ENCODE data around the gene MRPL19. TPM values are rescaled to one million over a fixed set of nuclear protein-coding genes. Genes with fewer than 3 reads are reported as not detected.

The MRPL19 gene
- total RNA-seq, 1 experiment from 2014 or later: 119 TPM

DNA sequence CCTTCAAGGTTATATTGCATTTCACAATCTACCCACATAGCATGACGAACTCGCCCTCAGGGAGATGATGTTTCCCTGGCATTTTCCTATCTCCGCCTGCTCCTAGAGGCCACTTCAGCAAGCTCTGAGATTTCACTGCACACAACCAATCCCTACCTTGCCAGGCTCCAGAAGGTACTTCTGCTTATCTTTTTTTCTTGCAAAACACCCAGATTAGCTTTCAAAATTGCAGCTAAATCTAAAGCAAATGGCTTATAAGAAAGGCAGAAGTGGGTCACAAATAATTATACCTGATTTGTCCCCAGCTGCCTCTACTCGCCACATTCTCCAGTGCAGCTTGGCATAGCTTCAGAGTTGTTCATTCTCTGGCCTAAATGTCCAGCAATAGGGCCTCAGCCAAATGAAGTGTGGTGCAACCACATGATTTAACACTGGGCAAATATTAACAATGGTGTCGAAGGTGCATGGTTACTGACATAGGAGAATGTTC lies 32.4 kb upstream of the MRPL19 start:
- no peak for DNase-seq (ENCODE audit: low read depth)

DNA sequence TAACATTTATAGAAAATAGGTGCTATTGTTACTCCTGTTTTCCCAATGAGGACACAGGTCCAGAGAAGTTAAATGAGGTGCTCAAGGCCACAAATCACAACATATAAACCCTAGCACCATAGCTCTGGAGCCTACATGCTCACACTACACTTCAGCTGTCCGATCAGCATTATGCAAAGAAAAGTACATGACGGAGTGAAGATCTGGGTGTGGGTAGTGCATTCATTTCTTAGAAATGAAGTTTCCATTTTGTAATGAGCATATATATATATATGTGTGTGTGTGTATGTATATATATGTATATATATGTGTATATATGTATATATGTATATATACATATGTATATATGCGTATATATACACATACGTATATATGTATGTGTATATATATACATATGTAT lies 30.2 kb upstream of the MRPL19 start:
- no peak for DNase-seq (ENCODE audit: low read depth)

GRCh38 chr2:75616933-75617332 lies 29.6 kb upstream of the MRPL19 start:
- no peak for DNase-seq (ENCODE audit: low read depth)

DNA sequence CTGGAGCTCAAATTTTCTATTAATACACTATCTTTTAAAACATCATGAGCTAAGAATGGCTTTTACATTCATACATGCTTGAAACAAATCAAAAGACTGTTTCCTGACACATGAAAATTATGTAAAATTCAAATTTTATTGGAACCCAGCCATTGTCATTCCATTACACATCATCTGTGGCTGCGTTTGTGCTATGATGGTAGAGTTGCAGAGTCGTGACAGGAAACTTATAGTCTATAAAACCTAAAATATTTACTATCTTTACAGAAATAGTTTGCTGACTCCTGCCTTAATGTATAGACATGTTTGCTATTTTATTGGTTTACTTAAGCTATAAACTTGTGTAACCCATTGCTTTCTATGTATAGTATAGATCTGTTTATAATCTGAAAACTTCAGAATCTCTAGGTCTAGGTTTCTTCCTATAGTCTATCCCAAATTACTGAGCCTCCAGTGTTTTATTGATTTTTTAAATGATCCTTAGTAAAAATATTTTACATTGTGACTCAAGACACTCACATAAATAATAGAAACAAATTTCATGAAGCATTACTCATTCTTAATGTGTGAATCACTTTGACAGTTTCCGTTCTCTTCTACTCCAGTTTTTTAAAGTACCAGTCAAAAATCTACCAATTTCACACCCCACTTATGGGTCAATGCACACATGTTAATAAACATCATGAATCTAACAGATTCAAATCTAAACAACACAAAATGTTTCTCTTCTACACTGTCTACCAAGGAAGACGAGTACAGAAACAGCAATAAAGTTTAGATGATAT lies 26.4 kb upstream of the MRPL19 start:
- DNase-seq (ENCODE audit: low read depth): peak; percentile 66

- no peak for DNase-seq (ENCODE audit: low read depth)
These were observed 25.4 kb upstream of the MRPL19 start for GRCh38 chr2:75621228-75621627.

GRCh38 chr2:75622500-75622899 lies 24.1 kb upstream of the MRPL19 start:
- no peak for DNase-seq (ENCODE audit: low read depth)

GRCh38 chr2:75622929-75623328 lies 23.7 kb upstream of the MRPL19 start:
- no peak for DNase-seq (ENCODE audit: low read depth)

GRCh38 chr2:75627902-75628504 lies 18.6 kb upstream of the MRPL19 start:
- DNase-seq (ENCODE audit: low read depth): peak; percentile 77

- DNase-seq (ENCODE audit: low read depth): no peak
These were observed 14.4 kb upstream of the MRPL19 start for GRCh38 chr2:75632091-75632701.

- no peak for DNase-seq (ENCODE audit: low read depth)
These were observed 13.8 kb upstream of the MRPL19 start for GRCh38 chr2:75632813-75633212.

GRCh38 chr2:75633620-75634019 lies 13.0 kb upstream of the MRPL19 start:
- no peak for DNase-seq (ENCODE audit: low read depth)

- no peak for DNase-seq (ENCODE audit: low read depth)
These were observed 11.6 kb upstream of the MRPL19 start for GRCh38 chr2:75634945-75635344.

DNA sequence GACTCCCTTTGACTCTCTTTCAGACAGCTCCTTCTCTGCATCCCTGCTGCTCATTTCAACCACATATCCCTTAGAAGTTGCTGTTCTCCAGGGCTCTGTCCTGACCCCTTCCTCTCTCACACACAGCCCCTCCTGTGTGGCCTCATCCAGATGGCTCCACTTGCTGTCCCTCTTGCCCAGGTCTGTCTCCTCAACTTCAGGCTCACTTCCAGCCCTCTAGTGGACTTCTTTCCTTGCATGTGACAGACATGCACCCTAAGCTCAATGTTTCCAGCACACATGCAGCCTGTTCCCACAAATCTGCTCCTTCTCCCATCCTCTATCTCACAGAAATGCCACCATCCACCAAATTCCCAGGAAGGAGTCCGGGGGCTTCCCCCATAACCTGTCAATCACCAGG lies 9.0 kb upstream of the MRPL19 start:
- DNase-seq (ENCODE audit: low read depth): no peak

DNA sequence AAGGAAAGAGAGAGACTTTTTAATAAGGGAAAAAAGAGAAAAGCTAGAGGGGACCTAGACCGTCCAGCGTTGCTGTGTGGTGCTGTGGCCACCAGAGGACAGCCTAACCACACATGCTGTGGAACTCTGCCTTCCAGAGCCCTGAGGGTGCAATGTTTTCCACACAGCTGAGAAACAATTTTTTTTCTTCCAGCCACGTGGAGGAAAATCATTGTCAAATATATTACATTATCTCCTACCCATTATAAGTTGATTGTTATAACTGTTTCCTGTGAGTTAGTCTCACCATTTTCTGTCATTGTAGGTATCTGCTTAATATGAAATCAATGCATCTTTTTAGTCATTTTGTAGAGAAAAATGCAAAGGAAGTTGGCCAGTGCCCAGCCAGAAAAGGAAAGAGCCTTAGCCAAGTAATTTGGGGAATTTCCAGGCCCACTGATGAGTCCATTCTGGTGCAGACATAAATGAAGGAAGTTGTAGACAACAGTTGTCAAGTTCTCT lies 5.9 kb upstream of the MRPL19 start:
- peak; percentile 56 for DNase-seq (ENCODE audit: low read depth)

- no peak for DNase-seq (ENCODE audit: low read depth)
These were observed 5.0 kb upstream of the MRPL19 start for GRCh38 chr2:75641587-75641986.

DNA sequence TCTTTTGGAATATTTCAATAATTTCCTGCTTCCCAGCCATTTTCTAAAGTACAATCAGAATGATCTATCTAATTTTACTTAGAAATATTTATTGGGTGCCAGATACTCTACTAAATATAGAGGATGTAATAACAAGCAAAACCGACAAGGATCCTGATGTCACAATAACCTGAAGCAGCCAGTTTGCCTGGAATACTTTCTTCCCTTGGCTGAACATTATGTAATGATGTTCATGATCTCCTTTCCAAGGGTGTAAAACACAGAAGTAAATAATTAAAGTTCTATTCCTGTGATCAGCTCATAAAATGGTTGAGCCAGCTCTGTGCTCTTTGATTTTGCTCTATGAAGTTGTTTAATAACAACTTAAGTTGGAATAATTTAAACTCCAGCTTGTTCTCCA lies 2.6 kb upstream of the MRPL19 start:
- no peak for DNase-seq (ENCODE audit: low read depth)

DNA sequence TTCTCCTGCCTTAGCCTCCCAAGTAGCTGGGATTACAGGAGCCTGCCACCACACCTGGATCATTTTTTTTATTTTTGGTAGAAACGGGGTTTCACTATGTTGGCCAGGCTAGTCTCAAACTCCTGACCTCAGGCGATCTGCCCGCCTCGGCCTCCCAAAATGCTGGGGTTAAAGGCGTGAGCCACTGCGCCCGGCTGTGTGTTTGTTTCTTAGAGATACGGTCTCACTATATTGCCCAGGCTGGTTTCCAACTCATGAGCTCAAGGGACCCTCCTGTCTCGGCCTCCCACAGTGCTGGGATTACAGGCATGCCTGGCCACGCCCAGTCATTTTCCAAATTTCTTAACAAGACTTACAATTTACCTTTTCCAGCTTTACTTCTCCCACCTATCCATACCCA lies 940 bp upstream of the MRPL19 start:
- DNase-seq (ENCODE audit: low read depth): no peak

- no peak for DNase-seq (ENCODE audit: low read depth)
These were observed 447 bp upstream of the MRPL19 start for GRCh38 chr2:75646090-75646582.

GRCh38 chr2:75647771-75648170 lies 1.2 kb downstream of the MRPL19 start:
- DNase-seq (ENCODE audit: low read depth): no peak

DNA sequence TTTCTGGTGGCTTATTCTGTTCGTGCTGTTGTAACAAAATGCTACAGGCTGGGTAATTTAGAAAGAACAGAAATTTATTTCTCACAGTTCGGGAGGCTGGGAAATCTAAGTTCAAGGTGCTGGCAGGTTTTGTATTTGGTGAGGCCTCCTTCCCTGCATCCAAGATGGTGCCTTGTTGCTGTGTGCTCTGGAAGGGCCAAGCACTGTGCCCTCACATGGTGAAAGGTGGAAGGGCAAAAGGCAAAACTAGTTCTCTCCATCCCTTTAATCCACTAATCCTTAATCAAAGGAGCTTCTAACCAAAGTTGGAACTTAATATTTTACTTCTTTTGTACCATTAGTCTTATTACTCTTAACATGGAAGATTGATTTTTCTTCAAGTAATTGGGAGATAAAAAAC lies 7.4 kb downstream of the MRPL19 start:
- no peak for DNase-seq (ENCODE audit: low read depth)

- DNase-seq (ENCODE audit: low read depth): no peak
These were observed 9.3 kb downstream of the MRPL19 start for GRCh38 chr2:75655861-75656260.

DNA sequence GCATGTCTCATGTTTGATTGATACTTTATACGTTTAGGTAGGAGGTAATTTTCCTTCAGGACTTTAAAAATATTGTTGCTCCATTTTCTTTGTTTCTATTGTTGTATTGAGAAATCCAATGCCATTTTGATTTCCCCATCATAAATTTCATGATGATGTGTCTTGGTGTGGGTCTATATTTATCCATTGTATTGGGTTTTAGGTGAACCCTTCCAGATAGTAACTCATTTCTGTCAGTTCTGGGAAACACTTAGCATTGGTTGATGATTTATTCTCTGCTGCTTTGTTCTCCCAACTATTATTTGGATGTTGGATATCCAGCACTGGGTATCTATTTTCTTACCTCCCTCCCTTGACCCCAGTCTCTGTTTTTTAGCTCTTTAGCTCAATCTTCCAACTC lies 10.0 kb downstream of the MRPL19 start:
- no peak for DNase-seq (ENCODE audit: low read depth)
